NCI-H345 treated with DMSO at 0.1 percent for 48 hours (cell line): ENCODE data around the gene MRPS12.
A peak's percentile ranks its signal among the peaks of the same experiment; 100 is the strongest.

Experiments used
- DNase-seq: peaks from one replicate; lab custom pipeline; 2025; ENCODE audit not compliant: unreplicated experiment; lab: John Stamatoyannopoulos, UW

MRPS12 gene

DNA sequence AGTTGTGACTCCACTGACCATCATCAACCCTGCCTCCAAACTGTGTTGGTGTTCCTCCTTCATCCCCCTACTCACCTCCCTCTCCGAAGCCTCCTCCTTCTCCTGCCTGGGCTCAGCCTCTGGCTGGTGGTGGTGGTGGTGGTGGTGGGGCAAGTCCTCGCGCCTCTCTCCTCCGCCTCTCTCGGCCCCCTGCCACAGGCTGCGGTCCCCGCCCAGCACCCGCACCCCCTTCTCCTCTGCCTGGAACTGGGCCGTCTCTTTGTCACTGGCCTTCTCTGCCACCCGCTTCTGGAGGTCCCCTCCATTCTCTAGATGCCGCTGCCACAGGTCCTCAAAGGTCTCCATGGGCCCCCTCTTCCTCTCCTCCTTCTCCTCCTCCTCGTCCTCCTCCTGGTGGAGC is 20.3 kb upstream of the MRPS12 start:
- no peak for DNase-seq

DNA sequence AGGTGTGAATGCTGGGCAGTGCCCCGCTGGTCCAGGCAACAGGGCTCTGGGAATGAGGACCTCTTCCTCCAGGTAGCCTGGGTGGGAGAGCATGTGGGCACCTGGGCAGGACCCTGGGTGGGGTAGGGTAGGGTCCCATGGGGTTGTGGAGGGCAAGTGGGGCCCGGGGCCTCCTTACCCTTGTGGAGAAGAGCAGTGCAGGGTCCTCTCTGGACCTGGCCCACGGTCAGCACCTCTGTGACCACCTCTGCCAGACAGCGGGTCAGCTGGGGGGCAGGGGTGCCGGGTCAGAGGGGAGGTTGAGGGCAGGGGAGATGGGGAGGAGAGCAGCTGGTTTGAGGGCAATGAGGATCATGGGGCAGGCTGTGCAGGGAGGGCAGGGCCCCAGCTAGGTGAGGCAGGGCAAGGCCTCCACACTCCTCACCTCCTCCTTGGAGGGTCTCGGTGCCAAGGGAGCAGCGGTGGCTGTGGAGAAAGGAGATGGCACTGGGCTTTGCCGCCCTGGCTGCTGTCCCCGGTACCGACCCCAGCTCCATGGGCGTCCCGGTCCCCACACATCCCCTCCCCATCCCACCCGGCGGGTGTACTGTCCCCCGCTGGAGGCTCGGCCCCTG is 19.2 kb upstream of the MRPS12 start:
- DNase-seq, result no peak

DNA sequence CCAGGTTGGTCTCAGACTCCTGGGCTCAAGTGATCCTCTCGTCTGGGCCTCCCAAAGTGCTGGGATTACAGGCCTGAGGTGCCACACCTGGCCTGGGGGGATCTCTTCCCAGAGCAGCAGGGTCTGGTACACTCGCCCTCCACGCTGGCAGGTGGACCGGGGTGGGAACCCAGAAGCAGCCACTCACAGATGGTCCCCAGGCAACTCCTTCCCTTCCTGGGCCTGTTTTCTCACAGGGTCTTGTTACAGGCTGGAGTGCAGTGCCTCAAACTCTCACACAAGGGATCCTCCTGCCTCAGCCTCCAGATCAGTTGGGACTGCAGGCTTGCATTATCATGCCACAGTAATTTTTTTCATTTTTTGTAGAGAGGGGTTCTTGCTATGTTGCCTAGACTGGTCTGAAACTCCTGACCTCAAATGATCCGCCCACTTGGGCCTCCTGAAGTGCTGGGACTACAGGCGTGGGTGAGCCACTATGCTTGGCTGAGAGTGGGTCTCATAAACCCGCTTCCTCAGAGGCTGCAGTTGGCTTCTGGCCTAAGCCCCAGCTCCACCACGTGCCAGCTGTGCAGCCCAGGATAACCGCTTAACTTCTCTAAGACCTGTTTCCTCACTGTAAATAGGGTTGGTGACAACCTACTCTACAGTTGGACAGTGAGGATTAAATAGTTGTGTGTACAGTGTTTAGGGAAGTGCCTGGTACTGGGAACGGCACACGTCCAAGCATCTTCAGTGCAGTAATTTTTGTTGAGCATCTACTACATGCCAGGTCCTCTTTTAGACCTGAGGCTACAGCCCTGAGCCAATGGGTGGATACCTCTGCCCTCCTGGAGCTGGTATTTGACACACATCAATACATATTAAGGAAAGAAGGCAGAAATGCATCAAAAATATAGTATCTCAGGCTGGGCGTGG is 17.9 kb upstream of the MRPS12 start:
- no peak for DNase-seq

DNA sequence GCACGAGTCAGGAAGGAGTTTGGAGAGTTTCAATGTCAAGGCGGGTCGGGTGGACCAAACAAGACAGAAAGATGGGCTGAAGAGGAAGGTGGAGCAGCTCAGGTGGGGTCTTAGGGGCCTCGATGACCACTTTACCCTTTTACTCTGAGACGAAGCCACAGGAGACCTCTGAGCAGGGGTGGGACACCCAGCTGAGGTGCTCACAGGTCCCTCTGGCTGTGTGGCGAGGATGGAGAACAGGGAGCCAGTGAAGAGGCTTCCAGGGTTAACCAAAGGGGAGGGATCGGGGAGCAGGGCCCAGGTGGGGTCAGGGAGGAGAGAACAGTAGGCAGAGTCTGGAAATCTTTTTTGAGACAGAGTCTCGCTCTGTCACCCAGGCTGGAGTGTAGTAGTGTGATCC is 16.8 kb upstream of the MRPS12 start:
- DNase-seq, result no peak

DNA sequence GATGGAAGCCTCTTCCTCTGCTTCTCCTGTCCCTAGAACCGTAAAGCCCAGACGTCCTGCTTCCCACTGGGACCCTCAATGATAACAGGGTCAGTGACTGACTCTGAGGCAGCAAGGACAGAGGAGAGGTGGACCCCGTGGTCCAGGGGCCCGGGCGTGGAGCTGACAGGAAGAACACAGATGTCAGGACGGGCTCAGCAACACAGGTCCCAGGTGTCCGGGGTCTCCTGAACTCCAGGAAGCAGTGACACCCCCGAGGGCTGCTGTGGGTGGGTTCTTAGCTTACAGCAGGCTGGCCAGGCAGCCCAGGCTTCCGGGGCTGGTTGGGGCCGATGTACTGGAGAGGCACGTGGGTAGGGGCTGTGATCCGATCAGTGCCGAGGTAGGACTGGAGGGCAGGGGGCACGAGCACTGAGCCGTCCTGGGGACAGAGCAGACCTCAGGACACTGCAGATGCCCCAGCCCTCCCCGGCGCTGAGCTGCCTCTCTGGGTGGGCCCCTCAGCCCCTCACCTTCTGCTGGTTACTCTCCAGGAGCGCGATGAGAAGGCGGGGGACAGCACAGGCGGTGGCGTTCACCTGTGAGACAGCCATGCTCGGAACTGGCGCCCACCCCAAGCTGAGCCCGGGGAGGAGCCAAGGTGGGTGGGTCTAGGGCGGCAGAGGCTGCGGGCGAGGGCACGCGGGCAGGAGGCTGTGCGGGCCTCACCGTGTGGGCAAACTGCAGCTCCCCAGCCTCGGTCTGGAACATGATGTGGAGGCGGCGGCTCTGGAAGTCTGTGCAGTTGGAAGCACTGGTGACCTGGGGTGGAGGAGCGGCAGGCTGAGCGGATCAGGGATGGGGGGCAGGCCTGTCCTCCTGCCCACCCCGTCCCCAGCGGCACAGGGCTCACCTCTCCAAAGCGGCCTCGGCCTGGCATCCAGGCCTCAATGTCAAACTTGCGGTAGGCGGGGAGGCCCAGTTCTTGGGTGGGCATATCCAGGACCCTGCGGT is 15.1 kb upstream of the MRPS12 start:
- DNase-seq, result no peak

DNA sequence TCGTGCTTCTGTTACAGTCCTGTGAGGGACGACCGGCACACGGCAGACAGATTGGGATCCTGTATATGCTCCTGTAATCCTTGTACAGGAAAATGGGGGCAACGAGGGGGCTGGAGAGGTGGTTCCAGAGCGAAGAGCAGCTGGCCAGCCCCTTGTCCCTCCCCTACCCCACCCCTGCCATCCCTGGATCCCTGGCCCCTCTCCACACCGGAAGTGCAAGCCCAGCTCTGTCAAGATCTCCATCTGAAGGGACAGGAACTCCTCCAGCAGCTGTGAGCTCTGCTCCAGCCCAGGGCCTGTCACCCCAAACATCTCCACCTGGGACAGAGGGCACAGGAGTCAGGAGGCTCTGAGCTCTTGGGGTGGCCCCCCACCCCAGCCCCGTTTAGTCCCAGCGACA is 13.2 kb upstream of the MRPS12 start:
- no peak for DNase-seq

DNA sequence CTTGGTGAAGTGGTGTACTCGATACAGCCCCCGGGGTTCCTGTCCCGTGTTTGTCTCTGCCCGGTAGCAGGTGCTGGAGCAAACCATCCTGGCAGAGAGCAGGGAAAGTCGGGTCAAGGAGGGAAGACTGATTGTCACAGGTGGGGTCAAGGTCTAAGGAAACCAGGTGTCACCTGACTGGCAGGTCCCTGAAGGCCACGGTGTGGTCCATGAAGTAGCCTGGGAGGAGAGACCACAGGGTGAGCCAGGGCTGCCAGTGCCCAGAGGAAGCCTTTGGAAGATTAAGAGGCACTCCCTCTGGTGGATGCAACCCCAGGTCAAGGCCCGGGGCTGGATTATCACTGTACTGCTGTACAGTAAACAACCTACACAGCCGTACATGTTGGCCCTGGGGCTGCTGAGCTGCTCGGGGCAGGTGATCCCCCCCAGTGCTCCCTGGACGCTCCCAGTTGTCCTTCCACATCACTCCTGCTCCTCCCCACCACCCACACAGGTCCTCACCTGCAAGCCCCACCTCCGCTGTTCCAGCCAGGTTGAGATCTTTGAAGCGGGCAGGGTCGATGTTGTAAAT is 12.7 kb upstream of the MRPS12 start:
- no peak for DNase-seq

DNA sequence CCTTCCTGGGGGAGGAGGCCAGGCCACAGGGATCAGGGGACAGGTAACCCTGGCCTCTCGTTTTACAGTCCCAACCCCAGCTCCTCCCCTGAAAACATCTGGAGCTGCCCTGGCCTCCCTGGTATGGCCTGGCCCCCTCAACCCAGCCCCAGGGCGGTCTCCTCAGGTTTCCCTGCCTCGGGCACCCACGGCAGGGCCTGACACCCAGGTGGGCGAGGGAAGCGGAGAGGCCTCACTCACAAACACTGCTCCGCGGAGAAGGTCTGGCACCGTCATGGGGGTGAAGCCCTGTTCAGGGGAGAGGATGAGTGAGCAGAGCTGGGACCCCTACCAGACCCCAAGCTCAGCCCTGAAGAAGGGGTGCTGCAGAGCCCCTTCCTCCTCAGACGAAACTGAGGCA is 12.2 kb upstream of the MRPS12 start:
- DNase-seq, result no peak

DNA sequence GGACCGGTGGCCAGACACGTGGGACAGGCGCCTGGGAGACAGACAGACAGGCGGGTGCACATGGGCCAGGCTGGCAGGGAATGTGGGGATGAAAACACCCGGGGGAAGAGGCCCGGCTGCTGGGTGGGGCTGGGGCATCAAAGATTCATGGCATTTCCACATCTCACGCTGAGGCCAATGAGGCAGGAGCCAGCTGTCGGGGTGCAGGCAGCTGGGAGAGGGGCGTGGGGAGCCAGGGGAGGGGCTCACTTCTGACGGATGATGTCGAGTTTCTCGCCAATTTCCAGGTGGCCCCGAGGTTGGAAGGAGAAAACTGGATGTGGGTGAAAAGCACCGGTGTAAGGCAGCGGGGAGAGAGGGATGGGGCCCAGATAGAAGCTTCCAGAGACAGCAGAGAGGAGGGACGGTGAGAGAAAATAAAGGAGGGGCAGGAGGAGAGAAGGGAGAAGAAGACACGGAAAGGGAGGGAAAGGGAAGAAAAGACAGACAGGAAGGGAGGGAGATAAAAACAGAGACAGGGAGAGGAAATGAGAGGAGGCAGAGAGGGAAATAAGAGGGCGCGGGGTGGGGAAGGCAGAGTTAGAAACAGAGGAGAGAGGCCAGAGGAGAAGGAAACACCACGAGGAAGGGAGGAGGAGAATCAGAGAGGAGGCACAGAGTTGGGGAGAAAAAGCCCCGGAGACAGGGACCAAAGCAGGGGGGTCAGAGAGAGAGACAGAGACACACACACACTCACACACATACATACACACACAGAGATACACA is 10.7 kb upstream of the MRPS12 start:
- no peak for DNase-seq

DNA sequence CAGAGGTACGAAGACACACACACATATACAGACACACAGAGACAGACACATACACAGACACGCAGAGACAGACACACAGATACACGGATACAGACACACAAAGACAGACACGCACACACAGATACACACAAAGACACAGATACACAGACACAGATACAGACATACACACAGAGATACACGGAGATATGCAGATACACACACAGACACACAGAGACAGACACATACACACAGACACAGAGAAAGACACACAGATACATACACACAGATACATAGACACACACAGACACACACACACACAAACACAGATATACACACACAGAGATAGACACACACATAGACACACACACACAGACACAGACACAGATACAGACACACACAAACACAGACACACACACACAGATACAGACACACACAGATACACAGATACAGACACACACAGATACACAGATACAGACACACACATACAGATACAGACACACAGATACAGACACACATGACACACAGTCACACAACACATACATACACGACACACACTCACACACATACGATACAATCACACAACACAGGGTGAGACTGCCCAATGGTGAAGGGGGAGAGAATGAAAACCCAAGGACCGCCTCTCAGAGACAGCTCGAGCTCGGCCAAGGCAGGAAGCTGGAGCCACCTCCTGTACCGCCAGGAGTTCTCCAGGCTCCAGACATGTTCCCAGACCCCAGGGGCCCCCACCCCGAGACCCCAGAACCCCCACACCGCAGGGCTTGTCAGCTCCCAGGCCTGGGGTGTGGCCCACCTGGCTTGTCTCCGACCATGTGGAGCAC is 9.9 kb upstream of the MRPS12 start:
- DNase-seq, result no peak

DNA sequence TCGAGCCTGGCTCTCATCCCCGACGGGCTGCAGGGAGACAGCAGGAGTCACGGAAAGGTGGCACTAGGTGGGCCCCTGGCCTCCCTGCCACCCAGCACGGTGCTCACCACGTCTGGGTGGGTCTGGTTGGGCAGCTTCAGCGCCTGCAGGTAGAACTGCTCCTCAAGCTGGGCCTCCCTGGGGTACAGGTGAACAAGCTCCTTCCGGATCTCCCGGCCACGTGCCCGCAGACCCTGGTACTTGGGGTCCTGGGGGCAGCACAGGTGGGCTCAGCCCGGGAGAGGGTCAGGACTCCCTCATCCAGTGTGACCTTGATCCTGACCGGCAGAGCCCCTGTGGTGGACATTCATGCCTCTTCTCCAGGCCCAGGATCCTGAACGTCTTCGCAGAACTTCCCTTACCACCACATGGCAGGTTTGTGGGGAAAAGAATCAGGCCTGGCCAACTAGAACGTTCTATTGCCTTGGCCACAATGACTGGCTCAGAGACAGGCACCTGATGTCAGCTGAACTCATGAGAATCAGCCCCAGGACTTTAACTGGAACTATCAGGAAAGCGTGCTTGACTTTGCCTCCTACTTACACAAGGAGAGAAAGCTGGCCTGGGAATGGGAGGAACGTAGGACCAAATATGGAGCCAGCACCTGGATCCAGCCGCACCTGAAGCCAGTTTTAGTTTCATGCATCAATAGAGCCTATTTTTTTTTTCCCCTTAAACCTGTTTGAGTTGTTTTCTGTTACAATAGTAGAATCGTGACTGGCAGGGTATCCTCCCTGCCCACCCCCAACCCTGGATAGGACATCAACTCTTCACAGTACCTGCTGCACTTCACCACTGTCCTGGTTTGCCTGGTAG is 9.1 kb upstream of the MRPS12 start:
- DNase-seq, result no peak

DNA sequence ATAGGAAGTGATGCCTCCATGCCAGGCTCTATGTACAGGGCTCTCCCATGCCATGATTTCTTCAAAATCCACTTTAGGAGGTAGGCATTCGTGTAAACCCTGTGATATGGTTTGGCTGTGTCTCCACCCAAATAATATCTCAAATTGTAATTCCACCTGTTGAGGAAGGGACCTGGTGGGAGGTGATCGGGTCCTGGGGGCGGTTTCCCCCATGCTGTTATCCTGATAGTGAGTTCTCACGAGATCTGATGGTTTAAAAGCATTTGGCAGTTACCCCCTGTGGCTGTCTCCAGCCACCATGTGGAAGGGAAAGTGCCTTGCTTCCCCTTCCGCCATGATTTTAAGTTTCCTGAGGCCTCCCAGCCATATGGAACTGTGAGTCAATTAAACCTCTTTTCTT is 8.3 kb upstream of the MRPS12 start:
- no peak for DNase-seq

DNA sequence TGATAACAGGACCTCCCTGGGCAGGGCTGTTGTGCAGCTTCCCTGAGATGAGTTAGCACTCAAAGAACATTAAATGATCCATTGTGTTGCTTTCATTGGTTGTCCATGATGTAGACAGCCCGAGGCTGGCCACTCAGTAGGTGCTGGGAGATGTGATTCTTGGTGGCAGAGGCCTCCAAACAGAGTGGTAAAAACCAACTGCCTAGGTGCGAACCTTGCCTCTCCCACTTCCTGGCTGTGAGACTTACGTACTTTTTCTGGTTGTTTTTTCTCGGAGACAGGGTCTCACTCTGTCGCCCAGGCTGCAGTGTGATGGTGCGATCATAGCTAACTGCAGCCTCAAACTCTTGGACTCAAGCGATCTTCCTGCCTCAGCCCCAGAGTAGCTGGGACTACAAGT is 6.4 kb upstream of the MRPS12 start:
- DNase-seq, result no peak

DNA sequence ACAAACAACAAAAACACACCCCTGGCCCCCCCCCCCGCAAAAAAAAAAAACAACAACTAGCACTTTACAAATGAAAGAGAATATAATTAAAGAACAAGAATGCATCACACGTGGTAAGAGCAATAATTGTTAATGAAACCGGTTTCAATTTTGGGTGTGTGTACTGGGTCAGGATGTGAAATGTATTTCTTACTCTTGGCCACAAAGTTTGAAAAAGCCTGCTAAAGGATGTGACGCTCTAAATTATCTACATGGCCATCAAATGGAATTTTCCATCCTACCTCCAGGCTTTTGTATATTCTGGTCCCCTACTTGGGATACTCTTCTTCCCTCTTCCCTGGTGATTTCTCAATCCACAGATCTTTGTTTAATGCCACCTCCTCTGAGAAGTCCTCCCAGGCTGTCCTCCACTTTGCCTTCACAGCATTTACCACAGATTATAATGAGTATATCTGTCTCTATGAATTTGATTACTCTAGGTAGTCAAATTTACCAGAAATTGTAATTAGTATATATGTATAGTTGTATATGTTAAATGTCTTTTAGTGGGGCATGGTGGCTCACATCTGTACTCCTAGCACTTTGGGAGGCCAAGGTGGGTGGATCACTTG is 2.2 kb upstream of the MRPS12 start:
- DNase-seq, result no peak

DNA sequence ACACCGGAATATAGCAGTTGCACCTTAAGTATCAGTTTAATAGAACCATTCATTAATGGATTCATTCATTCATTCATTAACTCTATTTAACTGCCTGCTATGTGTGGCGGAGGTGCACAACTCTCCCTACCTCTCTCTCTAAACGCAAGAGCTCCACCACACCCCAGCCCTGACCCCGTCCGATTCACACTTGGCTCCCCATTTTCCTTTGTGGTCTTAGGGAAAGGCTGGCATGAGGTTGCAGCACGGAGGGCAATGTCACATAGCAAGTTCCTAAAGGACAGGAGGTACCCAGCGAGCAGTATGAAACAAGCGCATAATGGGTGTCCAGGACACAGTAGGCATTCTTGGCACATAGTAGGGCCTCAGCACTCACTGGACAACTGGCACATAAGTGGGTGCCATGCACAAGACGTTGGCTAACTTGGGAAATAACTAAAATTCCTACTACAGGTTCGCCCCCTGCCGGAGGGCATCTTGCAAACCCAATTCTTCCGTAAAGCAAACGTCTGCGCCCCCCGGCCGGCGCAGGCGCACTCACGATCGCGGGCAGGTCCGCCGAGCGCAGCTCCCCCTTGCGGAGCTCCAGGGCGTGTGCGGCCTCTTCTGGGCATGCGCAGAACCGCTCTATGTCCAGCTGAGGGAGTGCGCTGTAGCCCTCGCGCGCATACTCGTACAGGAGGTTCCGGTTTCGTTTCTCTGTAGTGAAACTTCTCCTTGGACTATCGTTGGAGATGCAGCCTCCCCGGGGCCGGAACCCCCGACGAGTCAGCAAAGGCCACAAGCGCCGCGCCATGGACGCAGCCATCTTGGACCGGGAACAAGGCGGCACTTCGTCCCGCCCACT is 592 bp upstream of the MRPS12 start, which contains the start of gene SARS2:
Gene SARS2 (minus strand): TSS at position 835 of the 847 bp plus-strand sequence. CDS start 27 bp downstream, at position 808.
- peak; percentile 100 for DNase-seq

DNA sequence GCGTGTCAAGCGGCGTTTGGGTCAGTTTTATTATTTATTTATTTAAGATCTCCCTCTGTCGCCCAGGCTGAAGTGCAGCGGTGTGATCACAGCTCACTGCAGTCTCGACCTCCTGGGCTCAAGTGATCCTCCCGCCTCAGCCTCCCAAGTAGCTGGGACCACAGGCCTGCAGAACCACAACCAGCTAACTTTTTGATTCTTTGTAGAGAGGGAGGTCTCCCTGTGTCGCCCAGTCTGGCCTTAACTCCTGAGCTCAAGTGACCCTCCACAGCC is 713 bp downstream of the MRPS12 start:
- DNase-seq, result no peak

DNA sequence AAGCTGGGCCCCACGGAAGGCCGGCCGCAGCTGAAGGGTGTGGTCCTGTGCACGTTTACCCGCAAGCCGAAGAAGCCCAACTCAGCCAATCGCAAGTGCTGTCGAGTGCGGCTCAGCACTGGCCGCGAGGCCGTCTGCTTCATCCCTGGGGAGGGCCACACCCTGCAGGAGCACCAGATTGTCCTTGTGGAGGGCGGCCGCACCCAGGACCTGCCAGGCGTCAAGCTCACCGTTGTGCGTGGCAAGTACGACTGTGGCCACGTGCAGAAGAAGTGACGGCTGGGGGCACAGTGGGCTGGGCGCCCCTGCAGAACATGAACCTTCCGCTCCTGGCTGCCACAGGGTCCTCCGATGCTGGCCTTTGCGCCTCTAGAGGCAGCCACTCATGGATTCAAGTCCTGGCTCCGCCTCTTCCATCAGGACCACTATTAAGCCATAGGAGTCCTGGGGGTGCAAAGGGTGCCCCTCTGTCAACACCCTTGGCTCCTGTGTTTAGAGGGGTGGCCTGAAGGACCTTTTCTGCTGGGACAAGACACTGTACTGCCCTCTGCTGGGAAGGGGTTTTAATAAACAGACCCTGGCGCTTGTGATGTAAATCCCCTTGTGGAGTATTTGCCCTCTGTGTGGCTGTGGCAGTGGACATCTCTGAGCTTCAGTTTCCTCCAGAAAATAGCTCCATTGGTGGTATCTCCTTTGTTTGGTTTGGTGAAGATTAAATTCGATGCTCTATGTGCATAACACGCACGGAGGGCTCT is 1.9 kb downstream of the MRPS12 start:
- DNase-seq, result no peak
